Effector memory CD4-positive, alpha-beta T cell (primary cell): ENCODE results near the gene POLR3E.
"Not testable (repeated sequence)": the region's sequence is repeated elsewhere in the genome, so short reads cannot be mapped to it uniquely, and the experiment has no call there.

ENCODE experiments used
- DNase-seq, 3 donors: peaks; one replicate each; pipeline ENCODE4 v3.0.0-alpha.2; 2020
- H3K27ac ChIP-seq: 2 replicates; pipeline ENCODE4 v1.7.0; 2013; ENCODE audit warnings: mild to moderate bottlenecking, low read length, moderate library complexity; ENCODE audit not compliant: insufficient read depth, poor library complexity, severe bottlenecking
- H3K27me3 ChIP-seq: replicated peaks from 2 replicates; pipeline ENCODE4 v1.7.0; 2013; ENCODE audit warnings: mild to moderate bottlenecking, low read length; ENCODE audit not compliant: insufficient read depth, control insufficient read depth, poor library complexity, severe bottlenecking
- H3K36me3 ChIP-seq: 2 replicates; pipeline ENCODE4 v1.7.0; 2013; ENCODE audit warnings: mild to moderate bottlenecking, low read length, moderate library complexity; ENCODE audit not compliant: control insufficient read depth, insufficient read depth
- H3K4me1 ChIP-seq: 2 replicates; pipeline ENCODE4 v1.7.0; 2013; ENCODE audit warnings: low read length, mild to moderate bottlenecking; ENCODE audit not compliant: control insufficient read depth, insufficient read depth, poor library complexity, severe bottlenecking
- H3K4me3 ChIP-seq: 2 replicates; pipeline ENCODE4 v1.7.0; 2013; ENCODE audit warnings: low read length, low read depth, mild to moderate bottlenecking; ENCODE audit not compliant: insufficient read depth, poor library complexity, severe bottlenecking
- H3K9me3 ChIP-seq: 2 replicates; pipeline ENCODE4 v1.7.0; 2013; ENCODE audit warnings: mild to moderate bottlenecking, low read length, moderate library complexity; ENCODE audit not compliant: control insufficient read depth

The POLR3E gene

DNA sequence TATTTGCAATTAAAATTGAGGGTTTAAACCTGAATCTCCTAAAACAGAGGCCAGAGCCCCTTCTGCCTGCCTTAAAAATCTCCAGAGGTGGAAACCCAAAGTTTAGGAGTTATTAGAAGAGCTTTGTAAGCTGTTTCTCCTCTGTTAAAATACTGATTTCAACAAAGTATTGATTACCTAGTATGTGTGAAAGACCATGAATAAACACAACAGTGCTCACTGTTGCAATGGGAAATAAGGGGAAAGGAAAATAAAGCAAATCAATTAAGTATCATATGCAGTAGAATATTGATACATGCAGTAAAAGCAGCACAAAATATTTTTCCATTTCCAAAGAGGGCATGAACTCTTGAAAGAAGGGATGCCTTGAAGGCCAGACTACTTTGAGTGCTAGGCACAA is 62.5 kb downstream of the POLR3E start:
- Histone ChIP-seq H3K27ac (no peak overlapping the region), H3K9me3 (no peaks in the 10 kb centered on the region), H3K36me3 (peaks cover 20% of the 10 kb centered on the region), H3K27me3 (no peaks in the 10 kb centered on the region), H3K4me3 (no peak overlapping the region), H3K4me1 (peaks cover 32% of the 10 kb centered on the region)
- no peak for DNase-seq

DNA sequence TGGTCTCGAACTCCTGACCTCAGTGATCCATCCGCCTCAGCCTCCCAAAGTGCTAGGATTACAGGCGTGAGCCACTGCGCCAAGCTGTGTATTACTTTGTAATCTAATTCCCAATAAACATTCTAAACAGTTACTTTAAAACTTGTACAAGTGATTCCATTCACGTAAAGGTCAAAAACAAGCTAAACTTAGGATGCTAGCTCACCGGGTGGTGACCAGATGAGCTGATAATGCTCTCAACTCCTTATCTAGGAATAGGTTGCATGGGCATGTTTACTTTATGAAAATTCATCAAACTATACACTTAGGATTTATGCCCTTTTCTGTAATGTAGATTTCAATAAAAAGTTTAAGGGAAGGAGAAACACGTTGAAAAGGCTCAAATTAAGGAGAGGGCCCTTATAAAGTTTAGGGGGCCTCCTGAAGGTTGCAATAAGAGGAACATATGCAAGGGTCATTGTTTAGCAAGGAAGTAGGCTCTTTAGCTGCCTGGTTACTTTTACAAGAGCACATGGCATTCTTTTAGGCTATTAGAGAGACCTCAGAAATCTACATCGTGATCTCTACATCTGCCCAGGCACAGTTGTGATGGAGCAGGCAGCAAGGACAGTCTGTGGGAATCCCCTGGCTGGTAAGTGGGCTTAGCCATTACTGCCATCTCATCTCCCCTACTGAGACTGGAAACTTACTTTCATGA is 63.9 kb downstream of the POLR3E start:
- Histone ChIP-seq H3K4me3 (no peak overlapping the region), H3K27ac (no peak overlapping the region), H3K4me1 (peaks cover 23% of the 10 kb centered on the region), H3K36me3 (peaks cover 26% of the 10 kb centered on the region), H3K9me3 (no peaks in the 10 kb centered on the region), H3K27me3 (no peaks in the 10 kb centered on the region)
- DNase-seq: no peak

DNA sequence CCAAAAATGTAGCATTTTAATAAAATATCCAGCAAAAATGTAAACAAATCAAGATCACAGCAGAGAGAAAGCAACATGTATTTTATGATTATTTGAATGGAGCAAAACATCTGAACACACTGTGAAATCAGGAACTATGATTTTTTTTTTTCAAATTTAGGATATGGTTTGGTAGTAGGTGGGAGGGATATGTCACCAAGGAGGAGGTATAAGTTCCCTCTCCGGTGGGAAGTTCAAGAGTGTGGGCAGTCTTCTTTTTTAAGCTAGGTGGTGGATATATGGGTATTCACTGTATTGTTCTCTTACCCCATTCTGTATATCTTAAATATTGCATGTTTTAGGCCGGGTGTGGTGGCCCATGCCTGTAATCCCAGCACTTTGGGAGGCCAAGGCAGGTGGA is 67.0 kb downstream of the POLR3E start:
- Histone ChIP-seq H3K27me3 (no peaks in the 10 kb centered on the region), H3K9me3 (no peaks in the 10 kb centered on the region), H3K4me1 (peaks cover 38% of the 10 kb centered on the region), H3K27ac (no peak overlapping the region), H3K4me3 (no peak overlapping the region), H3K36me3 (peaks cover 32% of the 10 kb centered on the region)
- DNase-seq: no peak

GRCh38 chr16:22366371-22366770 is 69.2 kb downstream of the POLR3E start:
- no peak overlapping the region for H3K27ac ChIP-seq
- H3K36me3 ChIP-seq: peaks cover 36% of the 10 kb centered on the region
- peaks cover 44% of the 10 kb centered on the region for H3K4me1 ChIP-seq
- no peaks in the 10 kb centered on the region for H3K9me3 ChIP-seq
- H3K4me3 ChIP-seq: no peak overlapping the region
- no peaks in the 10 kb centered on the region for H3K27me3 ChIP-seq
- DNase-seq: no peak

GRCh38 chr16:22366889-22367288 is 69.7 kb downstream of the POLR3E start:
- no peaks in the 10 kb centered on the region for H3K9me3 ChIP-seq
- no peaks in the 10 kb centered on the region for H3K27me3 ChIP-seq
- no peak overlapping the region for H3K4me3 ChIP-seq
- peaks cover 50% of the 10 kb centered on the region for H3K4me1 ChIP-seq
- H3K36me3 ChIP-seq: peaks cover 36% of the 10 kb centered on the region
- H3K27ac ChIP-seq: no peak overlapping the region
- DNase-seq: no peak

- Histone ChIP-seq H3K4me1 (peaks cover 54% of the 10 kb centered on the region), H3K36me3 (peaks cover 28% of the 10 kb centered on the region)
- not testable (repeated sequence) for H3K27ac ChIP-seq, H3K27me3 ChIP-seq, H3K9me3 ChIP-seq, DNase-seq, H3K4me3 ChIP-seq
Measured at GRCh38 chr16:22368200-22368826, 71.1 kb downstream of the POLR3E start.

DNA sequence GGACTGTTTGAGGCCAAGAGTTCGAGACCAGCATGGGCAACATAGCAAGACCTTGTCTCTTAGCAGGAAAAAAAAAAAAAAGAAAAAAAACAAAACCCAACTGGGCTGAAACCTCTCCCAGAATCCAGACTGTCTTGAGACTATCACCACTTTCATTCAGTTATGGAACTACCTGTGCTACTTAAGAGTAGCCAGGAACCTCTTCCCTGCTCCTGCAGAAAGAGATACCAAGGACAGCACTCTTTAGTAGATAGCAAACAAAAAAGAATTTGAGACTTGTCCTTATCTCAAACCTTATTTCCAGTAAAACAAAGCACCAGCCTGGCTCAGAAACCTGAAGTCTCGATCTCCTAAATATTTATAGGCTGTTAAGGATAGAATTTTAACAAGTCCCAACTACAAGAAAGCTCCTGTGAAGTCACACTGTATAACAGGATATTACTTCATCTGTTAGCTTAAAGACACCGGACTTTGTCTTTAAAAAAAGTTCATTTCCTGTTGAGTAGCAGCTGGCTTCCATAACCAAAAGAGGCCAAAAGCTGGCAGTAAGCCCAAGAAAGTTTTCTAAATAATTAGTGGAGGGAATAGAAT is 72.1 kb downstream of the POLR3E start:
- Histone ChIP-seq H3K4me3 (no peak overlapping the region), H3K4me1 (peaks cover 54% of the 10 kb centered on the region), H3K27ac (peak overlapping the region; percentile 15), H3K36me3 (peaks cover 19% of the 10 kb centered on the region), H3K27me3 (no peaks in the 10 kb centered on the region), H3K9me3 (no peaks in the 10 kb centered on the region)
- DNase-seq: no peak

GRCh38 chr16:22370038-22370820 is 73.0 kb downstream of the POLR3E start:
- peak overlapping the region; percentile 33 for H3K27ac ChIP-seq
- peaks cover 55% of the 10 kb centered on the region for H3K4me1 ChIP-seq
- peaks cover 11% of the 10 kb centered on the region for H3K36me3 ChIP-seq
- no peak for DNase-seq
- no peak overlapping the region for H3K4me3 ChIP-seq
- H3K9me3 ChIP-seq: no peaks in the 10 kb centered on the region
- no peaks in the 10 kb centered on the region for H3K27me3 ChIP-seq

DNA sequence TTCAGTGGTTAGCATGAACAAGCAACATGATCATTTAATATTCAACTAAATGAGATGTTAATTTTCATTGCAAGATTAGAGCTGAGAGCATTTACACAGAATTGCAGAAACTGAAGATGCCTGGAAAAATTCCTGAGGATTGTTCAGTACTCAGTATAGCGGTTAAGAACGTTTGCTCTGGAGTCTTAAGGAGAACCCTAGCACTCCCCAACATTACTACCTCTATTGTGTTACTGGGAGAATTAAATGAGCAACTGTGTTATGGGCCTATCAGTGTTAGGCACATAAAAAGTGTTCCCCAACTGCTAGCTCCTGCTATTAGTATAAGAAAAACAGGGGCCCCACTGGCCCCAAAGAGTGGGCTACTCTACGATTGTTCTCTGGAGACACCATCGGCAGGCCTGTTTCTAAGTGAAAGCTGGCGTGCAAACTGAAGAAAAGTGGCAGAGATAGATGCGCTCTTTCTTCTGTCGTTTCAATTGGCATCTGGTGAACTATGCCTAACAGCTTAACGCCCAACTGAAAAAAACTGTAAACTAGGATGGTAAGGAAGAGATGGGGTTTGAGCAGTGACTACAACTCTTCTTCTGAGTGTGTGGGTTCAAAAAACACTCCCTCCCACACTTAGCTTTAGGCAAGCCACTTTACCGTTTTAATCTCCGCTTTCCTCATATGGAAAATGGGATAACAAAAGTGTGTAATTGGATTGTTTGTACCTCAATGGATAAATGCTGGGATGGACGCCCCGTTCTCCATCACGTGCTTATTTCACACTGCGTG is 75.9 kb downstream of the POLR3E start:
- Histone ChIP-seq H3K27me3 (no peaks in the 10 kb centered on the region), H3K4me1 (peaks cover 39% of the 10 kb centered on the region), H3K9me3 (no peaks in the 10 kb centered on the region), H3K27ac (peak overlapping the region; percentile 80), H3K36me3 (peaks cover 9% of the 10 kb centered on the region), H3K4me3 (peak overlapping the region; percentile 86)
- DNase-seq: no peak
